Loucy (cell line): ENCODE data around the gene NLGN4X.

ENCODE experiments used
- EZH2phosphoT487 ChIP-seq: fragments of 200-600 bp; IDR thresholded peaks from 2 replicates; pipeline ENCODE4 v1.6.1; 2018; ENCODE audit warnings: antibody characterized with exemption, mild to moderate bottlenecking, moderate library complexity, borderline replicate concordance
- TF ChIP-seq, protein P1 (sequence below): fragments of 200-600 bp; sonication (generic); conservative IDR thresholded peaks from 2 replicates; pipeline ENCODE4 v1.5.1; 2014; ENCODE audit warnings: mild to moderate bottlenecking, antibody characterized with exemption, low read length

DNA sequence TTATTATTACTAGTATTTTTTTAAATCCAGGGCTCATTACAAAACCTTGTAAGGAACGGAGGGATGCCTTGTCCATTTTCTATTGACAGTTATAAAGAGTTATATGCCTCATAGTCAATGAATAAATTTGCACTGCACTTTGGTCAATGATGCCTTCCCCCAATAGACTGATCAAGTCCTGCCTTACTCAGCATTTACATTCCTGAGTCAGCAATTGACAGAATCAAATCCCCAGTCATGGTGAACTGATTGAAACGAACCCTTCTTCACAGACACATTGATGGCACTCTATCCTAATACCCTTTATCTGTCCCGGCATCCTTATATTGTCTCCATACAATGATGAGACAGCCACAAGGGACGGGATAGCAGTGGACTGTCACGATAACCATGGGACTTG is 213.2 kb downstream of the NLGN4X start:
- TF ChIP-seq, protein P1, sequence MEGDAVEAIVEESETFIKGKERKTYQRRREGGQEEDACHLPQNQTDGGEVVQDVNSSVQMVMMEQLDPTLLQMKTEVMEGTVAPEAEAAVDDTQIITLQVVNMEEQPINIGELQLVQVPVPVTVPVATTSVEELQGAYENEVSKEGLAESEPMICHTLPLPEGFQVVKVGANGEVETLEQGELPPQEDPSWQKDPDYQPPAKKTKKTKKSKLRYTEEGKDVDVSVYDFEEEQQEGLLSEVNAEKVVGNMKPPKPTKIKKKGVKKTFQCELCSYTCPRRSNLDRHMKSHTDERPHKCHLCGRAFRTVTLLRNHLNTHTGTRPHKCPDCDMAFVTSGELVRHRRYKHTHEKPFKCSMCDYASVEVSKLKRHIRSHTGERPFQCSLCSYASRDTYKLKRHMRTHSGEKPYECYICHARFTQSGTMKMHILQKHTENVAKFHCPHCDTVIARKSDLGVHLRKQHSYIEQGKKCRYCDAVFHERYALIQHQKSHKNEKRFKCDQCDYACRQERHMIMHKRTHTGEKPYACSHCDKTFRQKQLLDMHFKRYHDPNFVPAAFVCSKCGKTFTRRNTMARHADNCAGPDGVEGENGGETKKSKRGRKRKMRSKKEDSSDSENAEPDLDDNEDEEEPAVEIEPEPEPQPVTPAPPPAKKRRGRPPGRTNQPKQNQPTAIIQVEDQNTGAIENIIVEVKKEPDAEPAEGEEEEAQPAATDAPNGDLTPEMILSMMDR: no peak
- no peak for TF ChIP-seq EZH2phosphoT487
